Caco-2 (cell line): ENCODE results near the gene FBXO10. TPM values are rescaled to one million over a fixed set of nuclear protein-coding genes. Genes with fewer than 3 reads are reported as not detected.

Source experiments
- BruUV-seq: library from RNA; stranded (reverse); fragments of 400-500 nt; replicated peaks from 2 replicates; lab custom pipeline; 2021; lab: Mats Ljungman, UMichigan
- CTCF ChIA-PET: fragments of 300-600 bp; sonication (Branson Sonifier 250); formaldehyde crosslinking; loops from one replicate; lab custom pipeline; 2022; ENCODE audit warnings: antibody characterized with exemption; lab: Charles Lee
- POLR2A ChIA-PET: fragments of 300-600 bp; sonication (Branson Sonifier 250); formaldehyde crosslinking; loops from one replicate; lab custom pipeline; 2022; ENCODE audit warnings: antibody characterized with exemption; lab: Charles Lee
- DNase-seq, 2 experiments: peaks; one replicate each; pipeline versions ENCODE4 v3.0.0 to v3.0.0-alpha.2; 2020 to 2022
- H3K27me3 ChIP-seq: replicated peaks from 2 replicates; pipeline ENCODE4 v1.6.0; 2011; ENCODE audit warnings: low read length; ENCODE audit not compliant: control insufficient read depth, insufficient read depth
- H3K36me3 ChIP-seq: 2 replicates; pipeline ENCODE4 v1.5.1; 2011; ENCODE audit warnings: low read length; ENCODE audit not compliant: control insufficient read depth, insufficient read depth
- H3K4me1 ChIP-seq: fragments of 250-450 bp; sonication (Bioruptor Pico); 2 replicates; pipeline ENCODE4 v1.5.1; 2020; ENCODE audit warnings: mild to moderate bottlenecking
- H3K4me3 ChIP-seq: 2 replicates; pipeline ENCODE4 v1.5.1; 2011; ENCODE audit warnings: low read depth, mild to moderate bottlenecking, control low read depth, low read length
- H3K9me3 ChIP-seq: fragments of 250-450 bp; sonication (Bioruptor Pico); 2 replicates; pipeline ENCODE4 v1.5.1; 2020; ENCODE audit warnings: mild to moderate bottlenecking, moderate library complexity
- H3K27ac Mint-ChIP-seq: one replicate; pipeline ENCODE4 v1.8.0; 2022; ENCODE audit warnings: mixed read lengths; ENCODE audit not compliant: unreplicated experiment
- H3K27me3 Mint-ChIP-seq: one replicate; pipeline ENCODE4 v1.8.0; 2022; ENCODE audit warnings: mixed read lengths; ENCODE audit not compliant: insufficient read depth, unreplicated experiment
- H3K36me3 Mint-ChIP-seq: one replicate; pipeline ENCODE4 v1.8.0; 2022; ENCODE audit warnings: mild to moderate bottlenecking, mixed read lengths; ENCODE audit not compliant: insufficient read depth, unreplicated experiment
- H3K4me1 Mint-ChIP-seq: one replicate; pipeline ENCODE4 v1.8.0; 2022; ENCODE audit warnings: low read depth, mixed read lengths; ENCODE audit not compliant: unreplicated experiment
- H3K4me3 Mint-ChIP-seq: one replicate; pipeline ENCODE4 v1.8.0; 2022; ENCODE audit warnings: mild to moderate bottlenecking, moderate library complexity, mixed read lengths; ENCODE audit not compliant: unreplicated experiment
- H3K9me3 Mint-ChIP-seq: one replicate; pipeline ENCODE4 v1.8.0; 2022; ENCODE audit warnings: mixed read lengths; ENCODE audit not compliant: unreplicated experiment
- intact Hi-C: fragments of 100-400 bp; cut with micrococcal nuclease; formaldehyde crosslinking; loops from one replicate; pipeline ENCODE4 v1.10.0; 2022; ENCODE audit not compliant: unreplicated experiment
- total RNA-seq: library from RNA; stranded (reverse); gene quantifications from 2 replicates; pipeline ENCODE4 v1.2.3, GENCODE V29; 2022
- TF ChIP-seq, protein P1 (sequence below), 2 experiments: fragments of 200-600 bp in 1 of 2; IDR thresholded peaks; 1 replicate in 1 of 2; 2 replicates in 1 of 2; pipeline versions ENCODE4 v1.5.1 to v1.8.0; 2011 to 2022; ENCODE audit warnings: antibody characterized with exemption in 1 of 2, control low read depth in 1 of 2, inconsistent platforms in 1 of 2, low read depth in 1 of 2, low read length in 1 of 2, mild to moderate bottlenecking in 1 of 2, moderate library complexity in 1 of 2; ENCODE audit not compliant: insufficient read depth in 1 of 2, severe bottlenecking in 1 of 2, unreplicated experiment in 1 of 2

The FBXO10 gene
- total RNA-seq, 1 experiment from 2014 or later, result 6.9 TPM

DNA sequence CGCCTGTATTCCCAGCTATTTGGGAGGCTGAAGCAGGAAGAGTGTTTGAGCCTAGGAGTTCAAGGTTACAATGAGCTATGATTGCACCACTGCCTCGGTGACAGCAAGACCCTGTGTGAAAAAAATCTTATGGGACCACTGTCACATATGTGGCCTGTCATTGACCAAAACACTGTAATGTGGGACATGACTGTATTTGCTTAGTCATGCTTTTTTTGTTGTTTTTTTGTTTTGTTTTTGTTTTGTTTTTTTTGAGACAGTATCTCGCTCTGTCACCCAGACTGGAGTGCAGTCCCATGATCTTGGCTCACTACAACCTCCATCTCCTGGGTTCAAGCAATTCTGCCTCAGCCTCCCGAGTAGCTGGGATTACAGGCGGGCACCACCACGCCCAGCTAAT is 76.9 kb downstream of the FBXO10 start:
- DNase-seq, result no peak
- Mint-ChIP-seq H3K9me3 (no peaks in the 10 kb centered on the region), H3K27me3 (no peaks in the 10 kb centered on the region), H3K36me3 (peaks cover 57% of the 10 kb centered on the region), H3K4me1 (no peaks in the 10 kb centered on the region), H3K4me3 (no peak overlapping the region), H3K27ac (no peak overlapping the region)
- Histone ChIP-seq H3K27me3 (no peaks in the 10 kb centered on the region), H3K4me1 (no peaks in the 10 kb centered on the region), H3K4me3 (no peak overlapping the region), H3K36me3 (no peaks in the 10 kb centered on the region; the same call in none of the 2 replicates), H3K9me3 (no peaks in the 10 kb centered on the region)
- ChIA-PET POLR2A (no interaction called here), CTCF (no interaction called here)
- no TSS peak for BruUV-seq
- TF ChIP-seq, protein P1, sequence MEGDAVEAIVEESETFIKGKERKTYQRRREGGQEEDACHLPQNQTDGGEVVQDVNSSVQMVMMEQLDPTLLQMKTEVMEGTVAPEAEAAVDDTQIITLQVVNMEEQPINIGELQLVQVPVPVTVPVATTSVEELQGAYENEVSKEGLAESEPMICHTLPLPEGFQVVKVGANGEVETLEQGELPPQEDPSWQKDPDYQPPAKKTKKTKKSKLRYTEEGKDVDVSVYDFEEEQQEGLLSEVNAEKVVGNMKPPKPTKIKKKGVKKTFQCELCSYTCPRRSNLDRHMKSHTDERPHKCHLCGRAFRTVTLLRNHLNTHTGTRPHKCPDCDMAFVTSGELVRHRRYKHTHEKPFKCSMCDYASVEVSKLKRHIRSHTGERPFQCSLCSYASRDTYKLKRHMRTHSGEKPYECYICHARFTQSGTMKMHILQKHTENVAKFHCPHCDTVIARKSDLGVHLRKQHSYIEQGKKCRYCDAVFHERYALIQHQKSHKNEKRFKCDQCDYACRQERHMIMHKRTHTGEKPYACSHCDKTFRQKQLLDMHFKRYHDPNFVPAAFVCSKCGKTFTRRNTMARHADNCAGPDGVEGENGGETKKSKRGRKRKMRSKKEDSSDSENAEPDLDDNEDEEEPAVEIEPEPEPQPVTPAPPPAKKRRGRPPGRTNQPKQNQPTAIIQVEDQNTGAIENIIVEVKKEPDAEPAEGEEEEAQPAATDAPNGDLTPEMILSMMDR (IDR thresholded peaks at IDR 0.05; ENCODE audit: insufficient read depth in 1 of 2, low read depth in 1 of 2, low read length in 1 of 2, severe bottlenecking in 1 of 2, unreplicated experiment in 1 of 2), result no peak
- intact Hi-C loops, result no loop called here

DNA sequence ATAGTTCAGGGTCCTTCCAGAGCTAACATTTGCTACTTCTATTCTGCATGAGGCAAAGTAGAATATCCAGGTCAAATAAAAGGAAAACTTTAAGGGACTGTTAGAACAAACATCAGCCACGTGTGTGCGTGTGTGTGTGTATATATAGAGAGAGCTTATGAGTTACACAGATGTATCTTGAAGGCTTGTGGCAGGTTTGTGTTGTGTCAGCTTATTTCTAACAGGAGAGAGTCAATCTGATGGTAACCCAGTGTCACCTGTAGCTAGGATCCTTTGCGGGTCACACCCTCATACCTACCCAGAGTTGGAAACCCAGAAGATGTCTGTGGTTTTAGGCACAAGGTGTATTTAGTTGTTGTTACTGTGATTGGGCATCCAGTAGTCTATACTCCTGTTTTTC is 77.7 kb downstream of the FBXO10 start:
- H3K36me3 Mint-ChIP-seq, result peaks cover 60% of the 10 kb centered on the region
- TF ChIP-seq, protein P1 (IDR thresholded peaks at IDR 0.05; ENCODE audit: insufficient read depth in 1 of 2, low read depth in 1 of 2, low read length in 1 of 2, severe bottlenecking in 1 of 2, unreplicated experiment in 1 of 2), result no peak
- POLR2A ChIA-PET, result interaction anchor here (0.9 kb wide), 1 partner anchor 13 kb away, joined by 3 read pairs; the partner anchor contains the start of gene POLR1E
- no peak overlapping the region for H3K4me3 Mint-ChIP-seq
- Histone ChIP-seq H3K36me3 (no peaks in the 10 kb centered on the region; the same call in none of the 2 replicates), H3K4me3 (no peak overlapping the region), H3K9me3 (no peaks in the 10 kb centered on the region), H3K27me3 (no peaks in the 10 kb centered on the region), H3K4me1 (no peaks in the 10 kb centered on the region)
- CTCF ChIA-PET, result no interaction called here
- no peaks in the 10 kb centered on the region for H3K4me1 Mint-ChIP-seq
- BruUV-seq, result no TSS peak
- intact Hi-C loops, result no loop called here
- no peak for DNase-seq
- H3K27ac Mint-ChIP-seq, result no peak overlapping the region
- H3K9me3 Mint-ChIP-seq, result no peaks in the 10 kb centered on the region
- no peaks in the 10 kb centered on the region for H3K27me3 Mint-ChIP-seq

DNA sequence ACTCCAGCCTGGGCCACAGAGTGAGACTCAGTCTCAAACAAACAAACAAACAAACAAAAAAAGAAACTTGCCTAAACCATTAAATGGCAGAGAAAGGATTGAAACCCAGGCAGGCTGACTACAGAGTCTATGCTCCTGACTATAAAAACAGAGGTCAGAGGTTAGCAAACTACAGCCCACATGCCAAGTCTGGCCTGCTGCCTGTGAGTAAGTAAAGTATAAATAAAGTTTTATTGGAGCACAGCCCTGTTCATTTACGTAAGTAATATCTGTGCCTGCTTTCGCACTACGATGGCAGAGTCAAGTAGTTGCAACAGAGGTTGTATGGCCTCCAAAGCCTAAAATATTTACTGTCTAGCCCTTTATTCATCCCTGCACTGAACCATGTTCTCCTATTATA is 78.9 kb downstream of the FBXO10 start:
- POLR2A ChIA-PET, result no interaction called here
- intact Hi-C loops, result no loop called here
- BruUV-seq, result no TSS peak
- Mint-ChIP-seq H3K4me3 (no peak overlapping the region), H3K4me1 (no peaks in the 10 kb centered on the region), H3K27me3 (no peaks in the 10 kb centered on the region), H3K36me3 (peaks cover 53% of the 10 kb centered on the region), H3K9me3 (no peaks in the 10 kb centered on the region), H3K27ac (no peak overlapping the region)
- H3K27me3 ChIP-seq, result no peaks in the 10 kb centered on the region
- DNase-seq, result no peak
- H3K9me3 ChIP-seq, result no peaks in the 10 kb centered on the region
- H3K36me3 ChIP-seq, result no peaks in the 10 kb centered on the region; the same call in none of the 2 replicates
- TF ChIP-seq, protein P1 (IDR thresholded peaks at IDR 0.05; ENCODE audit: insufficient read depth in 1 of 2, low read depth in 1 of 2, low read length in 1 of 2, severe bottlenecking in 1 of 2, unreplicated experiment in 1 of 2), result no peak
- no peak overlapping the region for H3K4me3 ChIP-seq
- CTCF ChIA-PET, result no interaction called here
- H3K4me1 ChIP-seq, result no peaks in the 10 kb centered on the region
